A673 (cell line): ENCODE results near the gene PSMD11. TPM values are rescaled to one million over a fixed set of nuclear protein-coding genes. Genes with fewer than 3 reads are reported as not detected.

ENCODE experiments used
- BruUV-seq: library from RNA; stranded (reverse); fragments of 400-500 nt; replicated peaks from 2 replicates; lab custom pipeline; 2021; lab: Mats Ljungman, UMichigan
- CTCF ChIA-PET: fragments of 300-600 bp; sonication (Branson Sonifier 250); formaldehyde crosslinking; loops from one replicate; lab custom pipeline; 2022; ENCODE audit warnings: antibody characterized with exemption; lab: Charles Lee
- POLR2A ChIA-PET: fragments of 300-600 bp; sonication (Branson Sonifier 250); formaldehyde crosslinking; loops from one replicate; lab custom pipeline; 2022; ENCODE audit warnings: antibody characterized with exemption; ENCODE audit not compliant: low non-redundant PET; lab: Charles Lee
- DNase-seq: peaks from one replicate; pipeline ENCODE4 v3.0.0-alpha.2; 2015; ENCODE audit warnings: low spot score
- H3K27ac ChIP-seq: fragments of 200-600 bp; sonication (generic); 2 replicates; pipeline ENCODE4 v1.5.1; 2016; ENCODE audit warnings: mixed run types, low read depth, mild to moderate bottlenecking, mixed read lengths, antibody characterized with exemption, low read length; ENCODE audit not compliant: poor library complexity, severe bottlenecking
- H3K27me3 ChIP-seq: fragments of 200-600 bp; sonication (generic); replicated peaks from 2 replicates; pipeline ENCODE4 v1.6.1; 2017; ENCODE audit warnings: mixed run types, low read depth, mild to moderate bottlenecking, mixed read lengths, antibody characterized with exemption, low read length; ENCODE audit not compliant: insufficient read depth, poor library complexity
- H3K36me3 ChIP-seq: fragments of 200-600 bp; sonication (generic); 2 replicates; pipeline ENCODE4 v1.6.1; 2016; ENCODE audit warnings: mixed run types, mild to moderate bottlenecking, mixed read lengths, antibody characterized with exemption, low read length; ENCODE audit not compliant: insufficient read depth, poor library complexity, severe bottlenecking
- H3K4me1 ChIP-seq: fragments of 200-600 bp; sonication (generic); 2 replicates; pipeline ENCODE4 v1.6.1; 2017; ENCODE audit warnings: mixed run types, mild to moderate bottlenecking, mixed read lengths, antibody characterized with exemption, low read length; ENCODE audit not compliant: insufficient read depth, poor library complexity, severe bottlenecking
- H3K4me3 ChIP-seq: fragments of 200-600 bp; sonication (generic); 2 replicates; pipeline ENCODE4 v1.5.1; 2016; ENCODE audit warnings: low read depth, mixed run types, mild to moderate bottlenecking, mixed read lengths, low read length; ENCODE audit not compliant: poor library complexity, severe bottlenecking
- H3K9me3 ChIP-seq: fragments of 200-600 bp; sonication (generic); 2 replicates; pipeline ENCODE4 v1.6.1; 2016; ENCODE audit warnings: mixed run types, low read depth, mild to moderate bottlenecking, mixed read lengths, antibody characterized with exemption, low read length; ENCODE audit not compliant: poor library complexity, severe bottlenecking
- EZH2 ChIP-seq: fragments of 200-600 bp; sonication (generic); IDR thresholded peaks from 2 replicates; pipeline ENCODE4 v1.6.1; 2017; ENCODE audit warnings: borderline replicate concordance, low read depth, mild to moderate bottlenecking, mixed read lengths, antibody characterized with exemption, low read length; ENCODE audit not compliant: poor library complexity, severe bottlenecking
- intact Hi-C: fragments of 100-400 bp; cut with micrococcal nuclease; formaldehyde crosslinking; loops from one replicate; pipeline ENCODE4 v1.10.0; 2022; ENCODE audit not compliant: unreplicated experiment
- total RNA-seq: library from RNA; stranded (reverse); gene quantifications from 2 replicates; pipeline ENCODE4 v1.2.3, GENCODE V29; 2021
- TF ChIP-seq, protein P1 (sequence below): fragments of 300-800, 200-600 bp; sonication (generic); conservative IDR thresholded peaks from 2 replicates; pipeline ENCODE4 v1.5.1; 2017; ENCODE audit warnings: low read depth, mild to moderate bottlenecking, antibody characterized with exemption, low read length, moderate library complexity, mixed read lengths

Gene PSMD11
- total RNA-seq, 1 experiment from 2014 or later: 195 TPM

DNA sequence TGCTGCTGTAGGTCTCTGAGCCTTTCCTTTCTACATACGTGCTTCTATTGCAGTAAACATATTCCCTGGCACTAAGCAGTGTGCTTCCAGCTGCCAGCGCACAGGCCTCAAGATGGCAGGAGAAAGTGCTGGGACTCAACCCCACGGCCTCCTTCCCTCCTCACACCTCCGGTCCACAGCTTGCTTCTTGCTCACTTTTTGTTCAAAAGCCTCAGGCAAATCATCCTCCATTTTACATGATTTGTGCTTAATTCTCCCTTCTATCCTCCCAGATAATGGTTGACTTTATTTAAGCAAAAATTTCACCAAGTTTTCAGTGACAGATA, 47.9 kb downstream of the PSMD11 start:
- H3K9me3 ChIP-seq: no peaks in the 10 kb centered on the region
- no peak overlapping the region for H3K27ac ChIP-seq
- intact Hi-C loops: no loop called here
- H3K4me3 ChIP-seq: no peak overlapping the region
- POLR2A ChIA-PET: no interaction called here
- BruUV-seq: no TSS peak
- no peaks in the 10 kb centered on the region for H3K36me3 ChIP-seq
- peaks cover 10% of the 10 kb centered on the region for H3K4me1 ChIP-seq
- no peaks in the 10 kb centered on the region for H3K27me3 ChIP-seq
- CTCF ChIA-PET: no interaction called here
- no peak for DNase-seq
- no peak for TF ChIP-seq EZH2
- TF ChIP-seq, protein P1, sequence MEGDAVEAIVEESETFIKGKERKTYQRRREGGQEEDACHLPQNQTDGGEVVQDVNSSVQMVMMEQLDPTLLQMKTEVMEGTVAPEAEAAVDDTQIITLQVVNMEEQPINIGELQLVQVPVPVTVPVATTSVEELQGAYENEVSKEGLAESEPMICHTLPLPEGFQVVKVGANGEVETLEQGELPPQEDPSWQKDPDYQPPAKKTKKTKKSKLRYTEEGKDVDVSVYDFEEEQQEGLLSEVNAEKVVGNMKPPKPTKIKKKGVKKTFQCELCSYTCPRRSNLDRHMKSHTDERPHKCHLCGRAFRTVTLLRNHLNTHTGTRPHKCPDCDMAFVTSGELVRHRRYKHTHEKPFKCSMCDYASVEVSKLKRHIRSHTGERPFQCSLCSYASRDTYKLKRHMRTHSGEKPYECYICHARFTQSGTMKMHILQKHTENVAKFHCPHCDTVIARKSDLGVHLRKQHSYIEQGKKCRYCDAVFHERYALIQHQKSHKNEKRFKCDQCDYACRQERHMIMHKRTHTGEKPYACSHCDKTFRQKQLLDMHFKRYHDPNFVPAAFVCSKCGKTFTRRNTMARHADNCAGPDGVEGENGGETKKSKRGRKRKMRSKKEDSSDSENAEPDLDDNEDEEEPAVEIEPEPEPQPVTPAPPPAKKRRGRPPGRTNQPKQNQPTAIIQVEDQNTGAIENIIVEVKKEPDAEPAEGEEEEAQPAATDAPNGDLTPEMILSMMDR: no peak

DNA sequence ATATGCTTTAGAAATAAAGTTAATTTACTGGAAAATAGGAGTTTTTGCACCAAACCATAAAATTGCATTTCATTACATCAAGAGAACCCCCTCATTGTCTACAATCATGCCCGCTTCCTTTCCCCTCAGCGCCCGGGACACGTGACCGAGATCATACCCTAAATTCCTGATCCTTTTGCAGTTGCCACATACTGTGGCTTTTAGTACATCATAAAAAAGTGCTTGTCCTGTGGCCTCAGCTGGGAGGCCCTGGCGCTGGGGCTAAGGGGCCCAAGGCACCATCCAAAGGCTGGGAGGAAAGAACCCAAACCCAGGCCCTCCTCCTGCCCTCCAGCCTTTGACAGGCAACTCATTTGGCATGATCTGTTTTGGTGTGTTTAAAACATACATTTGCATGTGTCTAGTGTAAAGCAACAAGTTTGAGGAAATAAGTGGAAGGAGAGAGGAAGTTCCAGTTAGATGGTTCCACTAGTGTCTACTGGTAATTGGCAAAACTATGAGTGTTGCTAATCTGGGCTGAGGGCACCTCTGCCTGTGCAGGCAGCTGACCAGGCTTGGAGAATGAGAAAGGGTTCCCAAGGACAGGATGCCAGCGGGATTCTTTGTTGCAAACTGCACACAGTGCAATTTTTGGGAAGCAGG, 48.5 kb downstream of the PSMD11 start:
- Histone ChIP-seq H3K9me3 (no peaks in the 10 kb centered on the region), H3K4me3 (no peak overlapping the region), H3K4me1 (peaks cover 10% of the 10 kb centered on the region), H3K27me3 (no peaks in the 10 kb centered on the region), H3K27ac (no peak overlapping the region), H3K36me3 (no peaks in the 10 kb centered on the region)
- ChIA-PET CTCF (no interaction called here), POLR2A (no interaction called here)
- TF ChIP-seq, protein P1: no peak
- TF ChIP-seq EZH2: no peak
- no TSS peak for BruUV-seq
- intact Hi-C loops: no loop called here
- no peak for DNase-seq

DNA sequence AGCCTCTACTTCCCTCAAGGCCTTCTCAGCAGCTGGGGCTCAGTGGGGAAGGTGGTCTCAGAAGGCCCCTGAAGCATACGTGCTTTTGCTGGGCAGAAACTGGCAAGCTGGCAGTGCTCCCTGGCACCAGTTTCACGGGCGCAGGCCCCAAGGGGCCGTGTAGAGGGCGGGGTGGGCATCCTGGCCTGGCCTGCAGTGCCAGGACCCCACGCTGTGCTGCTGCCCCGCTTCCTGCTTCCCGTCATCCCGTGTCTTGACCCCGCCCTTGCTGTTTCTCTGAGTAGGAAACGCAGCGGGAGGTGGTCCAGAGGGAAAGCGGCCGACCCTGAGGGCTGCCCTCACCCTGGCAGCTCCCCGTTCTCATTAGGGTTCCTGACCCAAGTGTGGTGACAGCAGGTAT, 49.3 kb downstream of the PSMD11 start:
- intact Hi-C loops: no loop called here
- Histone ChIP-seq H3K36me3 (no peaks in the 10 kb centered on the region), H3K4me3 (no peak overlapping the region), H3K9me3 (no peaks in the 10 kb centered on the region), H3K27me3 (no peaks in the 10 kb centered on the region), H3K4me1 (peaks cover 10% of the 10 kb centered on the region), H3K27ac (no peak overlapping the region)
- no peak for DNase-seq
- no TSS peak for BruUV-seq
- no peak for TF ChIP-seq EZH2
- TF ChIP-seq, protein P1: no peak
- ChIA-PET POLR2A (no interaction called here), CTCF (no interaction called here)
